DMS79 treated with DMSO at 0.1 percent for 48 hours (cell line): ENCODE results near the gene AKT1.
"Not testable (repeated sequence)": the region's sequence is repeated elsewhere in the genome, so short reads cannot be mapped to it uniquely, and the experiment has no call there.

Source experiments
- DNase-seq: peaks from one replicate; lab custom pipeline; 2025; lab: John Stamatoyannopoulos, UW

Gene AKT1

DNA sequence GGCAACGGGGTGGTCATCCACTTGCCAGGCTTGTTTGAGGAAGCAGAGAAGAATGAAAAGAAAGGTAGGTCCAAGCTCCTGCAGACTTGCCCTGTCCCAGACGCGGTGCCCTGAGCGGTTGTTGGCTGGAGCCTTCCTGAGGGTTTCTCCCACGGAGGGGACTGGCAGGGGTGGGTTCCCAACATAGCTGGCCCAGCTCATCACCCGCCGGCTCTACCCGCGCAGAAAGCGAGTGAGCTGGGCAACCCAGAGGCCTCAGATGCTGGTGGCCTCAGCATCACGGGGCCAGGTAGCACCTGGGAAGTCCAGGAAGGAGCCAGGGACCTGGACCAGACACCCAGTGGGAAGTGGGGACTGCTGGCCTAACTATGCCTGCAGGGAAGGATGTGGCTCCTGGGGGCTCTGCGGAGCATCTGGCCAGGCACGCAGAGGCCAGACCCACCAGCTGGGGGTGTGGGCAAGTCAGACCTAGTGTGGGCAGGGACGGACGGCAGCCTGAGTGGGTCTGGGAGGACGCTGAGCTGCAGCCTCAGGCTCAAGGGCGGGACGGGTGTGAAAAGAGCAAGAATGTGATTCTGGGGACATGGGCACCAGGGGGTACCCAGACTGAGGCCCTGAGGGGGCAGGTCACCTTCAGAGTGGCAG lies 57.1 kb downstream of the AKT1 start:
- no peak for DNase-seq

DNA sequence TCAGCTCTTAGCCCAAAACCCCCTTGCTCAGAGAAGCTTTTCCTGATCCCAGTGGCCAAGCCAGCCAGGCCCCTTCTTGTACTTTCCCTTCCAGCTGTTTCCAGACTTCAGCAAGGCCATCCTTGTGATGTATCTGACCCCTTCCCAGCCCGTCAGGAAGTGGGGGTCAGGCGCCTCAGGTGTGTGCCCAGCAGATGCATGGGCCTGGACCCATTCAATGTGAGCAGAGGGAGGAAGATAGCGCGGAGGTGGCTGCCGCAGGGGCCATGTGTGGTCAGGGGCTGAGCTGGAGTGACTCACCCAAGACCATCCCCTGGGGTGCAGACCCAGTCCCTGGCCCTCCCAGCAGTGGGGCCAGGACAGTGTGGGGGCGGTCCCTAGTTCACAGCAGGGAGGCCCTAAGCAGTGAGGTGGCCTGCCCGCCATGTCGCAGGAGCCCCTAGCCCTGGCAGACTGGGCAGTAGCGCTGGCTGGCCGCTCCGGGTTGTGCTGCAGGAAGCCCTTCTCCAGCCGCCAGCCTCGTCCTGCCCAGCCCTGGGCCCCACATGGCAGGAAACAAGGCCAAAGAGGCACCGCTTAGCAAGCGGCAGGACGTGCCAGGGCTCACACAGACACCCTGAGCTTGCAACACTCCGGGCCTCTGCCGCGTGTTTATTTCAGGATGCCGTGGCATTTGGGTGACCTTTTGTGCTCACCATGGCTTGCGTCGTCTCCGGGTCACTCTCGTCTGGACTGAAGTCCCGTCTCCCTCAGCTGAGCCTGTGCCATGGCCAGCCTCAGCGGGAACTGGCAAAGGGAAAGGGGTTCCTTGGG lies 59.5 kb downstream of the AKT1 start:
- no peak for DNase-seq

DNA sequence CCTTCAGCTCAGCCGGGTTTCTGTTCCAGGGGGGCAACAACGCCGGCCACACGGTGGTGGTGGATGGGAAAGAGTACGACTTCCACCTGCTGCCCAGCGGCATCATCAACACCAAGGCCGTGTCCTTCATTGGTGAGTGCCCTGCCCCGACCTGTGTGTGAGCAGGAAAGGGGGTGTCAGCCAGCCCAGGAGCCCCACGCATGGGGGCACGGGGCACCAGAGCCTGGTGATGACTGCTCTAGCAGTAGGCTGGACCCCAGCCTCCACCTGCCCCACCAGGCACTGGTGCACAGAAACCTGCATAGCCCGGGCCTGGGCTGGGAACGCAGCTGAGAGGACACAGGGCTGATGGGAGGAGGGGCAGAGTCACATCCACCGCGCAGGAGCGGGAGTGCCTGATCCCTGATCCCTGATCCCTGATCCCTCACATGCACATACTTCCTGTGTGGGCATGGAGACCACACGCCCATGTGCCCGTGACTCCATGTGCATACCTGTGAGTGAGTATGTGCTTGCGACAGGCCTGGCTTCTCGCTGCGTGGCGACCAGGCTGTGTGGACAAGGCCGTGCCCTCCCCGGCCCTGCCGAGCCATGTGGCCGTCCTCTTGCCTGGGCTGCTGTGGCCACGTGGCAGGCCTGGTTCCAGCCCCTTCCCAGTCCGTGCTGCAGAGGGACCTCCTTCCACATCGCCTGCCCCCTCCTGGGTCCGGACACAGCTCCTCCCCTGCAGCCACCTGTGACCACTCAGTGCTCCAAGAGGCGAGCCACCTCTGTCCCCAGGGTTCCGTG lies 60.4 kb downstream of the AKT1 start:
- DNase-seq = no peak

DNA sequence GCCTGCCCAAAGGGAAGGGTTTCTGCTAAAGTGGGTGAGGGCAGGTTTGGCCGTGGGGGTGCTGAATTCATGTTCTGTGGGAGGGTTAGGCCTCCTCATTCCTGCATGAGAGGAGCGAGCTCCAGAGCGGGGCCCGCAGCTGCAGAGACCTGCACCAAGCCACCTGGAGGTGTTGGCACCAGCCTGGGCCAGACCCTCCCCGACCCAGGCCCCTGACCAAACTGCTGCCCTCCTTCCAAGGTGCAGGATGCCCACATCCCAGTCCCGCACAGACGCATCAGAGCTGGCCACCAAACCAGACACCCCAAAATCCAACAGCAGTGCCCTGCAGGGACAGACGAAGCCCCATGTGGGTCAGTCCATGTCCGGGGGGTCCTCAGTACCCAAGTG lies 61.0 kb downstream of the AKT1 start:
- no peak for DNase-seq

DNA sequence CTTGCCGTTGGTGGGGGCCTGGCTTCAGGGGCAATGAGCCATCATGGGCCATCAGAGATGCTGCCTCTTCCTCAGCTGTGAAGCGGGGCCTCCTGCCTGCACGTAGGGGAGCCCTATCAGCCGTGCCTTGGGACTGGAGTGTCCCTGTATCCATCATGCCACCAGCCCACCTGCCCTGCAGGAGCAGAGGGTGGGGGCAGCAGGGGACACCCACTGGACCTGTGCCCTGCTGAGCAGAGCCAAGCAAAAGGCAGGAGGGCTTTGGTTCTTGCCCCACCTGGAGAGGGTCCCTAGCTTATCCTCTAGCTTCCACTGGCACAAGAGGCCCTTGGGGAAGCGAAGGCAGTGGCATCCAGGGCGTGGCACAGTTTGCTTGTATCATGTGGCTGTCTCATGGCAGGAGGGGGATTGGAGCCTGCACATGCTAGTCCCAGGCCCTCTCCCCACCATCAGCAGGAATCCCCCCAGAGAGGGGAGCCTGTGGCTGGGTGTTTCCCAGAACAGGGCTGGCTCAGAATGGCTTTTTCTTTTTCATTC lies 61.4 kb downstream of the AKT1 start:
- DNase-seq = no peak

DNA sequence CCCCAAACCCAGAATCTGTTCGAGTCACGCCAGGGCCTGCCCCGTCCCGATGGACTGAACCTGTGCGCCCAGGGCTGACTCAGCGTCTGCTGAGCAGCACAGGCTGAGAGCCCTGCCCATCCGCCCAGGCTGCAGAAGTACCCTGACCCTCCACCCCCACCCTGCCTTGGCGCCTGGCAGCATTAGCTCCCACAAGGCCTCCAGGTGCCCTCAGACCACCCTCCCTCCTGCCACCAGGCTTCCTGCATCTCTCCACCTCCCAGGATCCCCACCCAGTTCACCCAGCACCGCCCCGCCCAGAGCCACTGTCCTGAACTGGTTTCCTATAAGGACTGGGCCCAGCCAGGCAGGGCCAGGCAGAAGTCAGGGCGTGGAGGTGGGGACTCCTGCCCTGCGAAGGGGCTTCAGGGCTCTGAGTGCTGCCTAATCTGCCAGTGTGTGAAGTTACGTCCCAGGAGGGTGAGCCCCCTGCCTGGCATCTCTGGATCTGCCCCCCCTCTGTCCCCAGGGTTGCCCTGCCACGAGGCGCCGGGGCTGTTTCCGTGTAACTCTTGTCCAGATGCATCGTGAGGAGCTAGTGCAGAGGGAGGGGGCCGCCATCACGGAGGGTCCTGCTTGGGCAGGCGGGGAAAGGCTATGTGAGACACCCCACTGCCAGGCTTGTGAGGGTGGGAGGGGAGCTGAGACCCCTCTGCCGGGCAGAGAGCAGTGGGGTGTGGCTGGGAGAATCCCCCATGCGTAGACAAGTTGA lies 62.4 kb downstream of the AKT1 start:
- no peak for DNase-seq

DNA sequence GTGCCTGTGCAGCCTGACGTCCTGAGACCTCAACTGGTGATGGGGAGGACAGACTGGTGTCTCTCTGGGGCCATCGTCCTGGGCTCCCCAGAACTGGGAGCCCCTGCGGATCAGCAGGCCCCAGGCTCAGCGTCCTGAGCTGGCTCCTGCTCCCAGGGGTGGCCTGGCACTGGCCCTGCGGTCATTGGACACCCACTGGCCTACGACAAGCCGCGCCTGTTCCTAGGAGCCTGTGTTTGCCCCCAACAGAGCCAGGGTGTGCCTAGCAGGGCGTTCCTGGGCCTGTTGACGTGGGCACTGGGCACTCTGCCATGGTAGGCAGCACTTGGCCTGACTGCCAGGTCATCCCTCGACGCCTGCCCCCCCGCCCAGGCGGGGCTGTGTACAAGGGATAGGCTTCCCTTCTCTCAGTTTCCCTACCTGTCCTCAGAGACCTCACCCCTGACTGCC lies 63.2 kb downstream of the AKT1 start:
- DNase-seq = no peak

DNA sequence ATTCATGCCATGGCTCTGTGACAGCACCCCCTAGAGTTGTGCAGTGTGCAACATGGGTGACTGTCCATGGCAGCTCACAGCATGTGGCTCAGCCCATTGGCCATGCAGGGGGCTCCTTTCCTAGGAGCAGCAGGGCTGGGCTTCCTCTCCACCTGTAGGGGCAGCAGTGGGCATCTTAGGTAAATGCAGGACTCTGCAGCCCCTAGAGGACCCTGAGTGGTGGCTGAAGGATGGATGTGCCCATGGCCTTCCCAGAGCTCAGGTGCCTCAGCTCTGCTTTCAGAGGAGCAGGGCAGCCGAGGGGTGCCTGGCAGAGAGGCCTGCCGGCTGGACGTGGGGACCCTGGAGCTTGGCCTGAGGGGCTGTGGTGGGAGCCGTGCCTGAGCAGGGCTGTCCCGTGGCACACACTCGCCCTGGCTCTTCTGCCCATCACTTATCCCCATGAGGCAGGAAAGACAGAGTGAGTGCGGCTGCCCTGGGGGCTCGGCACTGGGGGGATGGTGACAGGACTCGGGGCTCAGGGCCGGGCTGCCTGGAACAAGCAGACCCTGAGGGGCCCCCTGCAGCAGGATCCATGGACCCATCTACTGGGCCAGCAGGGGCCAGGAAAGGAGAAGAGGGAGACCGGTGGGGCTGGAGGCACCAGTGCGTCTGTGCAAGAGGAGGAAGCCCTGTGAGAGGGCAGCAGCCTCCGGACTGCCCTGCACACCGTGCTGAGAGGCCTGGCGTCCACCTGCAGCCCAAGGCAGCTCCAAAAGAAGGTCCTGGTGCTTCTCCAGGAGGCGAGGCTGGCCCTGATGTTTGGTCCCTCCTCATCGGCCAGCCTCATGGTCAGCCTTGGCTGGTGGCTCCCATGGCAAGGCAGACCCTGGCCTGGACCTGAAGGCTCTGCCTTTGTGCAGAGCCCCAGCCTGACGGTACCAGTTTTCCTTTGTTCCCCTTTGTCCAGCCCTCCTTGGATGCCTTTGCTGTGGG lies 63.9 kb downstream of the AKT1 start:
- no peak for DNase-seq

DNA sequence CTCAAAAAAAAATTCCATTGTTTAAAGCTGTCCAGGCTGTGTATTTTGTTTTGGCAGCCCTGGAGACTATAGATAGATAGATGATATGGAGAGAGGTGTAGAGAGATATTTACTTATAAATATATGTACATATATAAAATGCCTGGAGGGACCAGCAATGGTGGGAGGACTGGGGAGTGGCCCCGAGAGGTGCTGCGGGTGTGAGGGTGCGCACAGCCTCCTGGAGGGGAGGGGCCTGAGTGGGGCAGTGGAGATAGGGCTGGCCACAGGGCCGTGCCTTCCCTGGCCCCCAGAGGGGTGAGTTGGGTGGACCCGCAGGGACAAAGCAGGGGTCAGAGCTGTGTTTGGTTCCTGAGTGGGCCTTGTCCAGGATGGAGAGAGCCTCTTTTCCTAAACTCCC lies 65.1 kb downstream of the AKT1 start:
- DNase-seq = no peak

DNA sequence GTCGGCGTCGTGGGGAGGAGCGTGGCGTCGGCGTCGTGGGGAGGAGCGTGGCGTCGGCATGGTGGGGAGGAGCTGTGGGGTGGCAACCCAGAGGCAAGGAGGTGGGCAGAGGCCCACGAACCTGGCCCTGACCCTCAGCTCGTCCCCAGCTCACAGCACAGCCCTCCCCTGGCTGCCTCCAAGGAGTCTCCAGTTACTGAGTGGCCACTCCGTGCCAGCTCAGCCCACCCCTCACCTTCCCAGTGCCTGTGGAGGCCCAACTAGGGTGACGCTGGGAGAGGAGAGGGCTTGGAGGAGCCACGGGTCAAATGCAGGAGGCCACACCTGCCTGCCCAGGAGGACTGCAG lies 65.7 kb downstream of the AKT1 start:
- DNase-seq = no peak

DNA sequence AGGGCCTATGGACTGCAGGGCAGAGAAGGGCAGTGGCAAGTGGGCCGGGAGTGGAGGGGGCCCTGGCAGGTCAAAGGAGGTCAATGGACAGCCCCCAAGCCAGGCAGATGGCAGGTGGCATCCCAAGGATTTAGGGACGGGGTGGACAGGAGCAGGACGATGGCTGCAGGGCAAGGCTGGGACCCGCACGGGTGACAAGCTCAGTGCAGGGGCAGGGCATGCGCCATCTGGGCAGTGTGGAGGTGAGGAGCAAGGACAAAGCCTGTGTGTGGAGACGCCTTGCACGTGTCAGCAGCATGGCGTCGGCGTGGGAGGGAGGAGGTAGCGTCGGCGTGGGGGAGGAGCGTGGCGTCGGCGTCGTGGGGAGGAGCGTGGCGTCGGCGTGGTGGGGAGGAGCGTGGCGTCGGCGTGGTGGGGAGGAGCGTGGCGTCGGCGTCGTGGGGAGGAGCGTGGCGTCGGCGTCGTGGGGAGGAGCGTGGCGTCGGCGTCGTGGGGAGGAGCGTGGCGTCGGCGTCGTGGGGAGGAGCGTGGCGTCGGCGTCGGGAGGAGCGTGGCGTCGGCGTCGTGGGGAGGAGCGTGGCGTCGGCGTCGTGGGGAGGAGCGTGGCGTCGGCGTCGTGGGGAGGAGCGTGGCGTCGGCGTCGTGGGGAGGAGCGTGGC lies 66.2 kb downstream of the AKT1 start:
- DNase-seq = not testable (repeated sequence)

DNA sequence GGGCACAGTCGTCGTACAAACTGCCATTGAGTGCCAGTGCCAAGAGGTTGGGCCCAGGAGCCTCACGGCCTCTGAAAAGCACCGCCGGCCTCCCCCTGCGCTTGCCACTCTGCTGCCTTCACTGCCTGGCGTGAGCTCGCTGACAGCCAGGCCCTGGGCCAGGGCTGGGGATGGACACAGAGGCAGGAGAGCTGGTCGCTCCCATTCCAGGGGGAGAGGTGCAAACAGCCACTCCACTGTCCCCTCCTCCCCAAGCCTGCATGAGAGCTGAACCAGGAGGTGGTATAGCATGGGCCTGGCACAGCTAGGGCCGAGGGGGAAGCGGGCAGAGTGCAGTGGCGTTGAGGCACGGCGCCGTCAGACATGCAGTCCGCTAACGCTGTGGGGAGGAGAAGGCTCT lies 66.9 kb downstream of the AKT1 start:
- no peak for DNase-seq

DNA sequence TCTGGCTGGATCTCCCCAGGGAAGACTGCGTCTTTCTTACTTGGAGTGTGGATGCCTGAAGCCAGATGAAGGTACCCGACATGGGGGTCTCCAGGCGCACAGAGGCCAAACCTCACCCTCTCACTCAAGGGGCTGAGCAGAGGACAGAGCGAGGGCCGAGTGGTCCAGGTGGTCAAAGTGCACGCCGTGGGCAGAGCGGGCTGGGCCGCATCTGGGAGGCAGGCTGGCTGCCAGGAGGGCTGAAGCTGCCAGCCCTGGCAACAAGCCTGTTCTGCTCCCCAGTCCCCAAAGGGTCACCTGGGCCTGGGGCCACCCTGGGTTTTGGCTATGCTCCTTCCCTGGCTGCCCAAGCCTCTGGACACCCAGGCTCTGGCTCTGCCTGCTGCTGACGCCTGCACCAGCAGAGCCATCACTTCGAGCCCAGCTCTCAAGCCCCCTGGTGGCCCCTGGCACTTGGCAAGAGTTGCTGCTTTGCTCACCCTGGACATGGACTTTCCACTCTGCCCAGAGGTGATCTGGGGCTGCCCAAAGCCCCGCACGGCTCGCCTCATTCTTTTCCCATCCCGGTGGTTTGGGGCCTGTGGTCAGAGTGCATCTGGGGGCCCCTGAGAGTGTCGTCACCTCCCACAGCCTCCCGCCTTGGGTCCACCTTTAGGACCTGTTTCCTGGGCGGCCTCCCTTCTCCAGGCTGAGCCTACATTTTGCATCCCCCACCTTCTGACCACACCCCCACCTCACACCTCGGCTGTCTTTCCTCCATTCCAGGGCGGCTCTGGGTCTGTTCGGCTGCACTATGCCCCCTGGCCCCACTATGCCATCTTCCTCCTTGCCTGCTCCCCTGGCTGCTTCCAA lies 68.7 kb downstream of the AKT1 start:
- DNase-seq = no peak

DNA sequence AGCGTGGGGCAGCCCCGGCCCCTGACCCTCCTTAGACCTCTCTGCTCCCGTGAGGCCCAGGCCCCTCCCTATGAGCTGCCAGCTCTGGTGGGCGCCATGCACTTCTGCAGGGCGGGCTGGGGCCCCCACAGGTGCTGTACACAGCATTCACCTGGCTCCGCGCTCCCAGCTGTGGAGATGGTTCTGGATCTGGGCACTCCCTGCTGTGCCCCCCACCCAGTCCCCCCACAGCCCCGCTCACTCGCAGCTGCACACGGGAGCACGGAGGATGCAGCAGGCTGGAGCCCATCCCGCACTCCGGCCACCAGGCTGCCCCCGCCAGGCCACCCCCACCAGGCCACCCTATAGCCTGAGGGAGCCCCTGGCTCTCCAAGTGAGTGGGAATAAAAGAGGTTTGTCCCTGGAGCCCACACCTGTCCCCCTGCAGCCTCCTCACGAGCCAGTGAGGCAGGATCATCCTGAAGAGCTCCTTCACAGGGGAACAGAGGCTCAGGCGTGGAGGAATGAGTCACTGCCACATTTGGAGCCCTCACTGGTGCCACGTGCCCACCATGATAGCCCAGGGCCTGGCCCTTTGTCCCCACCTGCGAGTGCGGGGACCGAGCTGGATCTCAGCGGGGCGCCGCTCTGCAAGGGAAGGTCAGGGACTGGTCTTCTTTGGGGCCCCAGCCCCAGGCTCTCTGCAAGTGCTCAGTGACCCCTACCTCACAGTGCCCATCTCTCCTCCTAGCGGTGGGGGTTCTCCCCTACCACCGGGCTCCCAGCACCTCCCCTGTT lies 69.6 kb downstream of the AKT1 start:
- no peak for DNase-seq

DNA sequence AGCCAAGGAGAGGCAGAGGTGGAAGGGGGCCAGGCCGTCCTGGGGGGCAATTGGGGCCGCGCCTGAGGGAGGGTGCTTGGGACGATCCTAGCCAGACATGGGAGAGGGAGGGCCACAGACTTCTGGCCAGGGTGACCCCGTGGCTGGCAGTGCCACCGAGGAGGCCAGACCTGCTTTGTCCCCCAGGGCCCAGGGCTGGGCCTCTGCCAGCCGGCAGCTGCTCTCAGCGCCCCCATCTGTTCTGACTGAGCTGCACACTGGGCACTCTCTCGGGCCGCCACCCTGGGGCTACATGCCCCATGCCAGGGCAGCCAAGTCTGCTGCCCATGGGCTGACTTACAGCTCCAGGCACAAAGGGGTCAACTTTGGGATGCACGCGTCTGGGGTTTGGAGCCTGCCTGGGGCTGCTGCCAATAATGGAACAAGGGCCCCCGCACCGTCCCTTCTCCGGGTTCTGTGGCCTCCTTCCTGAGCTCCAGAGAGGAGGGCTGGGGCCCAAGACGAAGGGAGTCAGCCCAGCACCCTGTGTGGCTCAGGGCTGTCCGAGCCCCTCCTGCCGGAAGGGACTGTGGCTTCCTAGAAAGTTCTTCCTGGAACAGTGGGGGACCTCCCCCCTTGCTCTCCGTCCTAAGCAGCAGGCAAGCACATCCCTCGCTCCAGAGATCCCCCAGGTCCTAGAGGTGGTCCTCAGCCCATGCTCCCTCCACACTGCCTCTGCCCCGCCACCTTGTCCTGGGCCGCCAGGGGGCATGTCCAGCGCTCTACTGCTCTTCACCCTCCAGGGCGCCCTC lies 70.4 kb downstream of the AKT1 start:
- no peak for DNase-seq

DNA sequence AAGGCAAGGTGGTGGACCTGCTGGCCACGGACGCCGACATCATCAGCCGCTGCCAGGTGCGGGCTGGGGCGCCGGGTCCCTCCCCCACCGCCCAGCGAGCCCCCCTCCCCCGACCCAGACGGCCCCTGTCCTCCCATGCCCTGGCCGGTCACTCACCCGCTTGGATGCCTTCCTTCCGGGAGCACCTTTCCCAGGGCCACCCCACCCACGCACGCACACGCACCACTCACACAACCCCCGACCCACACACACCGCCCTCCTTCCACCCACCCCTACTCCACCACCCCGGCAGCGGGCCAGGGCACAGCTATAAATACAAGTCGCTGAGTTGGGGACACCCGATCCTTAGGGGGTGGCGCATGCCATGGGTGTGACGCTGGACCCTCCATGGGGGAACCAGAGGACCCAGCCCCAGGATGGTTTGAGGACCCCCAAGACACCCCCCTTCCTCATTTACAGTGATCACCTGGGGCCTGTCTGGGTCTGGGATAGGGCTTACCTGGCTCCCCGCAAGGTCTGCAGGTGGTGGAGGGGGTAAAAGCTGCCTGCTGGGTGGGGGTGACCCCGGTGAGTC lies 71.1 kb downstream of the AKT1 start:
- DNase-seq = peak; percentile 46

DNA sequence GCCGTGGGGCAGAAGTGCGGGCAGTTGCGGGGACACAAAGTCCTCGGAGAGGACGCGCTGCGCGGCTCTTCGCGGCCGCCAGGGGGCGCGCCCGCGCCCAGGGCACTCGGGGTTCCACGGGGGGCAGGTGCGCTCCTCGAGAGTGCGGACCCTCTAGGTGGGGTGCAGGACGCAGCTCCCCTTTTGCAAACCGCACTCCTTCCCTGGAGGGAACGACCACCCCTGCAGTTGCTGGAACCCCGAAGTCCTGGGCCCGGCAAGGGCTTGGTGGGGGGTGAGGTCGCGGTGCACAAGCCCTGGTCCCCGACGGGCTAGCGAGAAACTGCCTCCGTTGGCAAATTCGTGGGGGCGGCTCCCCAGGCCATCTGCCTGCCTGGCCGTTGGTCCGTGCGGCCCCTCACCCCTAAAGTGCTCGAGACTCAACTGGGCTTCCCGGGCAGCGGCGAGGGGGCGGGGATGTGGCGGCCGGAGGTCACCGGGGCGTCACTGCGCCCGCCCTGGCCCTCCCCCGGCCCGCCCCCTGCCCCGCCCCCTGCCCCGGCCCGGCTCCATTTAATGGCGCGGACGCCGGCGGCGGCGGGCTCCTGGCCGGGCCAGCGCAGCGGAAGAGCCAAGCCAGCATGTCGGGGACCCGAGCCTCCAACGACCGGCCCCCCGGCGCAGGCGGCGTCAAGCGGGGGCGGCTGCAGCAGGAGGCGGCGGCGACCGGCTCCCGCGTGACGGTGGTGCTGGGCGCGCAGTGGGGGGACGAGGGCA lies 71.7 kb downstream of the AKT1 start, which contains the start of gene ADSS1:
Gene ADSS1, plus strand, starts transcription at position 579 of the 756 bp plus-strand sequence. Its CDS starts 42 bp downstream, at position 621.
- DNase-seq = peak; percentile 58
